Measurements from ENCODE around the gene SH3RF2.
"Not testable (repeated sequence)": the region's sequence is repeated elsewhere in the genome, so short reads cannot be mapped to it uniquely, and the experiment has no call there.

The SH3RF2 gene

GRCh38 chr5:145936401-145937131 lies at the start of gene SH3RF2:
Gene SH3RF2 (plus strand): TSS chr5:145936578. CDS start chr5:145937929, 1,351 bp downstream.
- peak; percentile 63 for DNase-seq (ENCODE audit: low read depth)

- DNase-seq (ENCODE audit: low read depth): no peak
Observed at GRCh38 chr5:145887217-145887616, 49.2 kb upstream of the SH3RF2 start.

- DNase-seq (ENCODE audit: low read depth): peak; percentile 32
Observed at GRCh38 chr5:145887976-145888574, 48.3 kb upstream of the SH3RF2 start.

GRCh38 chr5:145889611-145890010 lies 46.8 kb upstream of the SH3RF2 start:
- no peak for DNase-seq (ENCODE audit: low read depth)

GRCh38 chr5:145891378-145891777 lies 45.0 kb upstream of the SH3RF2 start:
- not testable (repeated sequence) for DNase-seq (ENCODE audit: low read depth)

GRCh38 chr5:145898171-145898570 lies 38.2 kb upstream of the SH3RF2 start:
- DNase-seq (ENCODE audit: low read depth): no peak

GRCh38 chr5:145902421-145902820 lies 34.0 kb upstream of the SH3RF2 start:
- no peak for DNase-seq (ENCODE audit: low read depth)

- no peak for DNase-seq (ENCODE audit: low read depth)
Observed at GRCh38 chr5:145903113-145903512, 33.3 kb upstream of the SH3RF2 start.

GRCh38 chr5:145903867-145904266 lies 32.5 kb upstream of the SH3RF2 start:
- DNase-seq (ENCODE audit: low read depth): no peak

GRCh38 chr5:145904743-145905142 lies 31.6 kb upstream of the SH3RF2 start:
- no peak for DNase-seq (ENCODE audit: low read depth)

GRCh38 chr5:145906401-145906800 lies 30.0 kb upstream of the SH3RF2 start:
- DNase-seq (ENCODE audit: low read depth): no peak

GRCh38 chr5:145908206-145908960 lies 28.0 kb upstream of the SH3RF2 start:
- DNase-seq (ENCODE audit: low read depth): no peak

GRCh38 chr5:145911164-145911563 lies 25.2 kb upstream of the SH3RF2 start:
- no peak for DNase-seq (ENCODE audit: low read depth)

GRCh38 chr5:145912019-145912418 lies 24.4 kb upstream of the SH3RF2 start:
- no peak for DNase-seq (ENCODE audit: low read depth)

GRCh38 chr5:145912594-145912993 lies 23.8 kb upstream of the SH3RF2 start:
- DNase-seq (ENCODE audit: low read depth): no peak

GRCh38 chr5:145913701-145914100 lies 22.7 kb upstream of the SH3RF2 start:
- DNase-seq (ENCODE audit: low read depth): no peak

- no peak for DNase-seq (ENCODE audit: low read depth)
Observed at GRCh38 chr5:145915970-145916638, 20.3 kb upstream of the SH3RF2 start.

- no peak for DNase-seq (ENCODE audit: low read depth)
Observed at GRCh38 chr5:145917288-145917687, 19.1 kb upstream of the SH3RF2 start.

GRCh38 chr5:145918397-145918796 lies 18.0 kb upstream of the SH3RF2 start:
- DNase-seq (ENCODE audit: low read depth): no peak

GRCh38 chr5:145919413-145919812 lies 17.0 kb upstream of the SH3RF2 start:
- no peak for DNase-seq (ENCODE audit: low read depth)

GRCh38 chr5:145920542-145921210 lies 15.7 kb upstream of the SH3RF2 start:
- DNase-seq (ENCODE audit: low read depth): no peak

- DNase-seq (ENCODE audit: low read depth): no peak
Observed at GRCh38 chr5:145921211-145921610, 15.2 kb upstream of the SH3RF2 start.

All from non-pigmented ciliary epithelial cell (primary cell).